HG03457 (cell line): ENCODE data around the gene MACROD2.

Experiments
- ATAC-seq: cut with Tn5 transposase; IDR thresholded peaks from one replicate; pipeline ENCODE4 v1.9.1; 2021; ENCODE audit warnings: moderate number of reproducible peaks; ENCODE audit not compliant: unreplicated experiment

Gene MACROD2

GRCh38 chr20:15674253-15675060 lies 1679.1 kb downstream of the MACROD2 start:
- no peak for ATAC-seq

DNA sequence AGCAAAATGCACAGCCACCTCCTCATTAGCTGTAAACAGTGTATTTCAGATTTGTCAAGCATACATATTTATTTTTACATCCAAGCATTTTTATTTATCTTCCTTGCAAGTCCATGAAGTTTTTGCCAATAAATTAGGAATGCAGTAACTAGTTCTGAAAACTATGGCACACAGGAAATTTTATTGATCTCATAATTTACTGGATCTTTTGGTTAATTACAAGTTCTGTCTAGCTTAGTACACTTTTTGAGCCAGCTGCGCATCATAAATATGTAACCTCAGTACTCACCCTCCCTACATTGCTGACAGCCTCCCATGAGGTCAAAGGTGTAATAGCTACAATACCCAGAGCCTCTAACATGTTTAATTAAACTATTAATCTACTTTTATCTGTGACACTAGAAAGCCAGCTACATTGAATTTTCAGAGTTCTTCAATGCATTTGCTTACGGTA lies 1679.8 kb downstream of the MACROD2 start:
- no peak for ATAC-seq

- ATAC-seq = no peak
Measured at GRCh38 chr20:15675813-15676484, 1680.6 kb downstream of the MACROD2 start.

DNA sequence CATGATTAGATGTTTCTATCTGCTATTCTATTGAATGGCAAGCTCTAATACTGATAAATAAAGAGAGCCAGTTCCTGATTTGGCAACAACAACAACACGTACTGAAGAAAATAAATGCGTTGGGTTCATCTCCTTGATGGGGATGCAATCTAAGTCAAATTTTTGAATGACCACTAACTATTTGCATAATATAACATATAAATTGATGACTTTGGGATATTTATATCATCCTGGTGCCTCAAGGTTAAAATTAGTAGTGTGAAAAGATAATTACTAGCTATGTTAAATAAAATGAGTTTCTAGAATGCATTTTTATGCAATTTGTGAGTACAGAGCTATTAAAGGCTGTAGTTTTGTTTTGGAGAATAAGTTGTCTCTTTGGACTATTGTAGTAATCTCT lies 1681.5 kb downstream of the MACROD2 start:
- no peak for ATAC-seq

- ATAC-seq = no peak
Measured at GRCh38 chr20:15682690-15683089, 1687.4 kb downstream of the MACROD2 start.

DNA sequence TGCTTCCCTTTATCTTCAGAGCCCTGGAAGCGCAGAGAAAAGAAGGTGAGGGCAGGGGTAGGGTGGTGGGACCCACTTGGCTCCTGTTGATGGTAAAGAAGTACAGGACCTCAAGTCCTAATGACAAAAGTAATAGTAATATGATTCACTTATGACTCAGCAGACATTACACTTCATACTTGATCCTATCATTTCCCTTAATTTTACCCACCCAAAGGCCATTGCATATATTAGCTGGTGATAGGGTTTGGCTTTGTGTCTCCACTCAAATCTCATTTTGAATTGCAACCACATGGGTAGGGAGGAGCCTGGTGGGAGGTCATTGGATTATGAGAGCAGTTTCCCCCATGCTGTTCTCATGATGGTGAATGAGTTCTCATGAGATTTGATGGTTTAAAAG lies 1697.3 kb downstream of the MACROD2 start:
- ATAC-seq = no peak

DNA sequence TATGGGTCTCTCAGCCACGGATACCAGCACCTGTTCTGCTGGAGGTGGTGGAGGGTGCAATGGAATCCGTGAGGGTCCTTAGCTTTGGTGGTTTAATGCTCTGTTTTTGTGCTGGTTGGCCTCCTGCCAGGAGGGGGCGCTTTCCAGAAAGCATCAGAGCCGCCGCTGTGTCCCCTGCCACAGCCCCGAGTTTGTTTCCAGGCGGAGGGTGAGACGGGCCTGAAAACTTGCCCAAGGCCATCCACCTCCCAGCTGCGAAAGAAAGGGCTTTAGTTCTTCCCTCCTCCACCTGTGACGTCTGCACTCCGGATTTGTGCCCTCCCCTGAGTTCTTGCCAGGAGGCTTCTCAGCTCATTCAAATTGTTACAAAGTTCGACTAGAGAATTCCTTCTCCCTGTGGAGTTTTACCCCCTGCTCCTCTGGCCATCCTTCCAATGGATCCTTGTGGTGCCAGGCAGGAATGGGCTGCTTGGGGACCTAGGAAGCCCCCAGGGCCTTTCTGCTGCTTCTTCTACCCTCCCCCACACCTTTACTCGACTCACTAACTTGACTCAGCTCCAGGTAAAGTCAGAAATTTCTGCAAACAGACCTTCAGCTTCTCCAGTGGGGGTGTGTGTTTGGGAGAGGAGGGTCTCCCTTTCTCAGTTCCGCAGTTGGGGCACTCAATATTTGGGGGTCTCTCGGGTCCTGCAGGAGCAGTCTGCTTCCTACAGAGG lies 1704.3 kb downstream of the MACROD2 start:
- no peak for ATAC-seq

GRCh38 chr20:15700147-15700765 lies 1704.9 kb downstream of the MACROD2 start:
- ATAC-seq = no peak

DNA sequence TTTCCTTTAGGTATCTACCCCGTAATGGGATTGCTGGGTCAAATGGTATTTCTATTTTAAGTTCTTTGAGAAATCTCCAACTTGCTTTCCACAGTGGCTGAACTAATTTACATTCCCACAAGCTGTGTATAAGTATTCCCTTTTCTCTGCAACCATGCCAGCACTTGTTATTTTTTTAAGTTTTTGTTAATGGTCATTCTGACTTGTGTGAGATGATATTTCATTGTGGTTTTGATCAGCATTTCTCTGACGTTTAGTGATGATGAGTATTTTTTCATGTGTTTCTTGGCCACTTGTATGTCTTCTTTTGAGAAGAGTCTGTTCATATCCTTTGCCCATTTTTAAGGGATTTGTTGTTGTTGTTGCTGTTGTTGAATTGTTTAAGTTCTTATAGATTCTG lies 1706.8 kb downstream of the MACROD2 start:
- ATAC-seq = no peak

- no peak for ATAC-seq
Measured at GRCh38 chr20:15703171-15703911, 1708.0 kb downstream of the MACROD2 start.

DNA sequence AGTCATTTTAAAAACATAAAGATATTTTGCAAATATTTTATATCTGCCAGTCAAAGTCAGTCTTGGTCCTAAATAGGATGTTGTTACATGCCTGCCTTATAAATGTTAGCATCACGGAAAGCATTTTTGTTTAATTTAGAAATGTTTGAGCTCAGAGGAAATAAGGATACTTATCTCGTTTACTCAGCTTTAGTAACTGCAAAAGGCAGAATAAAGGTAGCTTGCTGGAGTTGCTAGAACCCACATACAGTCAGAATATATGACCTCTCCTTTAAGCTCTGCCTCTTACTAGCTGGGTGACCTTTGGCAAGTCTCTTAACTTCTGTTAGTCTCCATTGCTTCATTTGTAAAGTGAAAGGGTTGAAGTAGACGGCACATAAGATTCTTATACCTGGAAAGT lies 1710.7 kb downstream of the MACROD2 start:
- no peak for ATAC-seq

DNA sequence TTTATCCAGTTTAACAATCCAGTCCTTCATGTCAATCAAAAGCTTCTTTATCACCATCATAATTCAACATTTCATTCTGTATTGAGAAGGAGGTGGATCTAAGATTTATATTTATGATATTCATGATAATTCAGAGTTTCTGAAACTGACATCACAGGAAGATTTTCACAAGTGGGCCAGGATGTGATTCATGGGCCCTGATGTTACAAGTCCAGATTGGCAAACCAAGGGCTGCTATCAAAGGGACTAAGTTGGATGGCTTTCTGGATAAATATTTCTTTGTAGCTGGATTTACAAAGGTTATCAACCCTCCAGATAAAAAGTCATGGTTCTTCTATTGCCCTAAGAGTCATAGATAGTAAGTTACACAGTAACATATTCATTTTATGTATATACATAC lies 1711.4 kb downstream of the MACROD2 start:
- no peak for ATAC-seq

DNA sequence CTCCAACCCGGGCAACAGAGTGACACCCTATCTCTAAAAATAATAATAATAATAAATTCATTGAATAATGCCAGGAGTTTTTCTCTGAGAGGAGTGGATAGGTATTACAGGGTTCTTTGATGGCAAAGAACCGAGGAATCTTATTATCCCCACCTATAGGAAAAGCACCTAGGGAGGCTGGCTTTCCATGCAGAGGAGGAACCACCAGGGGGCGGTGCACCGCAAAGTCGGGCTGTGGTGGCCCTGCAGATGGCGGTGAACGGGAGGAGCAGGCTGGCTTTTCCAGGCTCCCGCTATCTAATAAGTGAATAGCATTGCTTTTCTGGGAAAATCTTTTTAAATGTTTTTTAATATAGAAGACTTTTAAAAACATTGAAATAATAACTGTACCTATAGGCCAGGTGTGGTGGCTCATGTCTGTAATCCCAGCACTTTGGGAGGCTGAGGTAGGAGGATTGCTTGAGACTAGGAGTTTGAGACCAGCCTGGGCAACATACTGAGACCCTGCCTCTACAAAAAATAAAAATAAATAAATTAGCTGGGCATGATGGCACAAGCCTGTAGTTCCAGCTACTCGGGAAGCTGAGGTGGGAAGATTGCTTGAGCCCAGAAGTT lies 1713.8 kb downstream of the MACROD2 start:
- ATAC-seq = peak; percentile 67

- ATAC-seq = no peak
Measured at GRCh38 chr20:15710636-15711035, 1715.3 kb downstream of the MACROD2 start.

DNA sequence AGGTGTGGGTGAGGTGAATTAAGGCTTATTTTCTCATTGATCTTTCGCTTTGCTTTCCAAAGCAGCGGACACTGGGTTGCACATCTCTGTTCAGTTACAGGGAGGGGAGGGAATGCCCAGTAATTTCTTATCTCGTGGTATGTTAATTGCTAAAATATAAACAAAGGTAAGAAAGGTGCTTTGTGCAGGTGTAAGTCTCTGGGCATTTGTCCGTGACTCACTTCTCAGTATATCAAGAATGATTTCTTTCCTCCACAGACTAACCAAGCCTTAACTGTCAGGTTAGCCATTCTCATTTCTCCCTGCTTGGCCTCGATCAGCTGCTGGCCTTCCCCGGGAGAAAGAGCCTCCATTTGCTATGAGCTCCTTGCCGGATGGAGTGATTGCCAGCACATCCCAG lies 1715.9 kb downstream of the MACROD2 start:
- ATAC-seq = no peak

DNA sequence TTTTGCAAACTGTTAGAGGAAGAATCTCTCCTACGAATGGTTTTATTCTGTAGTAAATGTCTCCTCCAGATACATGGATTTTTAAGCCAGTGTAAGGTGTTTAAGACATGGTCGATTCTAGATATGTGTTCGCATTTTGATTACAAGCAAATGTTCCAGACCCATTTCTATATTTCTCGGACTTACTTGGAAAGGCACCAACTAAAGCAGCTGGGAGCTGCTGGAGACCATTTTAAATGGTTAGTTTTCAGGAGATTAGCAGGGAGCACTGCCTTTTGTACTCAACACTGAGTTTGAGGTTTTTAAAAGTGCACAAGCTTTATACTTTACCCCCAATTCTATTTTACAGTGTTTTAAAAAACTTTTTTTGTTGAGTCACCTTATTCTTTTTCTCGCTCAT lies 1720.9 kb downstream of the MACROD2 start:
- no peak for ATAC-seq

DNA sequence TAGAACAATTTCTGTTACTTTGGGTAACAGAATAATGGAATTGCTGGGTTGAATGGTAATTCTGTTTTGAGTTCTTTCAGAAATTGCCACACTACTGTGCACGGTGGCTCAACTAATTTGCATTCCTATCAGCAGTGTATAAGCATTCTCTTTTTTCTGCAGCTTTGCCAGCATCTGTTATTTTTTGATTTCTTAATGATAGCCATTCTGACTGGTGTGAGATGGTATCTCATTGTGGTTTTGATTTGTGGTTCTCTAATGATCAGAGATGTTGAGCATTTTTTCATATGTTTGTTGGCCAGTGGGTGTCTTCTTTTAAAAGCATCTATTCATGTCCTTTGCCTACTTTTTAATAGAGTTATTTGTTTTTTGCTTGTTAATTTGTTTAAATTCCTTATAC lies 1731.1 kb downstream of the MACROD2 start:
- no peak for ATAC-seq

GRCh38 chr20:15734052-15734451 lies 1738.7 kb downstream of the MACROD2 start:
- no peak for ATAC-seq

DNA sequence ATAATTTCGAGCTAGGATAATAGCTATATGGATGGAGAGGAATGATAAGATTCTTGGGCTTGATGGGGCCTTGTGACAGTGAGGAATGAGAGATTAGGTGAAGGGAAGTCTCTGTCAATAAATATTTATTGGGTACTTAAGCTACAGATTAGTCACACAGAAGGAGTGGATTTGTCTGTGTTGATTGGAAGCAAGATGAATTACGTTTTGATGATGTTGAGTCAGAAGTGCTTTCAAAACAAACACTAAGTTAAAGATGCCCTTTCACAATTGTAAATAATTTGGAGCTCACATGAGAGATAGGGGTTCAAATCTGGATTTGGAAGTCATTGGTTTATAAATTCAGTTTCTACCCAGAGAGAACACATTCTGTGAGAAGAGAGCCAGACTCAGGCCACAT lies 1743.7 kb downstream of the MACROD2 start:
- no peak for ATAC-seq
